Hippocampal formation (tissue), 2 donors: ENCODE results near the gene SERPINF2.
A peak's percentile ranks its signal among the peaks of the same experiment; 100 is the strongest.
"Not testable (repeated sequence)": the region's sequence is repeated elsewhere in the genome, so short reads cannot be mapped to it uniquely, and the experiment has no call there.

Source experiments
- DNase-seq, 2 donors: peaks; one replicate each; lab custom pipeline; 2025; lab: John Stamatoyannopoulos, UW

The SERPINF2 gene

DNA sequence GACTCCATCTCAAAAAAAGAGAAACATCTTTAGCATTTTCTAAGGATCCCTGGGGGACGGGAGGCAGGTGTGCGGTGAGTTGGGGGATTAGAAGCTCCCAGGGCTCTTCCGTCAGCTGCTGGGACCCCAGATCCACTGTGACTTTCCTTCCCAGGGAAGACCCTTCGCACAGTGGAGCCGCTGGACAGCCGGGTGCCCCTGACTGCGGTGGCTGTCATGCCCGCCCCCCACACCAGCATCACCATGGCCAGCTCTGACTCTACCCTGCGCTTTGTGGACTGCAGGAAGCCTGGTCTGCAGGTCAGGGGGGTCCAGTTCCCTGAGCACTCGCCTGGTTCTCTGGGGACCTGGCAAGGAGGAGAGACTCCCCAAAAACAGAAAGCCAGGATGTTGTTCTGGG lies 7.3 kb upstream of the SERPINF2 start:
- DNase-seq: no peak

DNA sequence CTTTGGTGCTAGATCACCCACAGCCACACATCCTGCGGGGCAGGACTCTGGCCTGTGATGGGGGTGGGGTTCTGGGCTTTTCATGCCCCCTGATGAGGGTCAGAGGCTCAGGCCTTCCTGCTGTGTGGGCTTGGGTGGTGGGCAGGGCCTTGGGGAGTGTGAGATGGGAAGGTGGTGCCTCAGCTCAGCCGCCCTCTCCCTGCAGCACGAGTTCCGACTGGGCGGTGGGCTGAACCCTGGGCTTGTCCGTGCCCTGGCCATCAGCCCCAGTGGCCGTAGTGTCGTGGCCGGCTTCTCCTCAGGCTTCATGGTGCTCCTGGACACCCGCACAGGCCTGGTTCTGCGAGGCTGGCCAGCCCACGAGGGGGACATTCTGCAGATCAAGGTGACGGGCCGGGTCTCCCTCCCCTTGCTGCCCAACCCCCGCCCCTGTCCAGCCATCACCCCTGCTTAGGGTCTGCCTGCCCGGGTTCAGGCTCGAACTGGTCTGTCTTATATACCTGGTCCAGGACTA lies 6.8 kb upstream of the SERPINF2 start:
- no peak for DNase-seq

DNA sequence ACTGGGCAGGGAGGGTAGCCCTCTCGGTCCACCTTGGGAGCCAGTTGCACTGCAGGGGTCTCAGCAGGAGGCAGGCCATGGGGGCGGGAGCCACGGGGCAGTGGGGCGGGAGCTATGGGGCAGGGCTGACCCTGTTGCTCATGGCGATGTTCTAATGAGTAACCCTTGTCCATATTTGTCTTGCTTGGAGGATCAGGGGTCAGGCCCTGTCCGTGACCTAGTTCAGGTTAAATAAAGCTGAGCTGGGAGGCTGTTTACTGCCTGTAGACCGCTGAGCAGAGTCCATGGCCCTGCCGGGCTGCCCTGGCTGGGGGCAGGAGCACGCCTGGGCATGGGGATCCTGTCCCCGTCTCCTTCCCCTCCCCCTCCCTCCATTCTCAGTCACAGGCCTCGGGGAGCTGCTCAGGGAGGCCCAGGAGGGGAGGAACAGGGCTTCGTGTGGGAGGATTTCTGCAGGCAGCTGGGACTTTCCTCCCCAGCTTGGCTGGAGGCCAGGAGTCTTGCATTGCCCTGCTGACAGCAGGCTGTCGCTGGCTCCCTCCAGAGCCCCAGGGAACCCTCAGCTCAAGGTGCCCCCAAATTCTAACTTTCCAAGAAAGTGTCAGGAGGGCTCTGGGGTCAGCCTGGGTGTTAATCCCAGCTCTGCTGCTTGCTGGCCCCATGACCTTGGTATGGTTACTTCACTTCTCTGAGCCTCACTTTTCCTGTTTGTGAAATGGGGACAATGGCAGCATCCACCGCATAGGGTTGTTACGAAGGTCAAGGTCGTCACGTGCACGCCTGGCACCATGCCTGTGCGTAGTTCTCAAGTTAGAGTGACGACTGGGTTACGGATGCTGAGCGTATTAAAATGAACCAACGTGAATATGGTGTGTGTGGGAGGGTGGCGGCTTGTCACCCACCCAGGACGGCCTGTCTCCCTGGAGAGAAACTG lies 6.1 kb upstream of the SERPINF2 start:
- DNase-seq: no peak

DNA sequence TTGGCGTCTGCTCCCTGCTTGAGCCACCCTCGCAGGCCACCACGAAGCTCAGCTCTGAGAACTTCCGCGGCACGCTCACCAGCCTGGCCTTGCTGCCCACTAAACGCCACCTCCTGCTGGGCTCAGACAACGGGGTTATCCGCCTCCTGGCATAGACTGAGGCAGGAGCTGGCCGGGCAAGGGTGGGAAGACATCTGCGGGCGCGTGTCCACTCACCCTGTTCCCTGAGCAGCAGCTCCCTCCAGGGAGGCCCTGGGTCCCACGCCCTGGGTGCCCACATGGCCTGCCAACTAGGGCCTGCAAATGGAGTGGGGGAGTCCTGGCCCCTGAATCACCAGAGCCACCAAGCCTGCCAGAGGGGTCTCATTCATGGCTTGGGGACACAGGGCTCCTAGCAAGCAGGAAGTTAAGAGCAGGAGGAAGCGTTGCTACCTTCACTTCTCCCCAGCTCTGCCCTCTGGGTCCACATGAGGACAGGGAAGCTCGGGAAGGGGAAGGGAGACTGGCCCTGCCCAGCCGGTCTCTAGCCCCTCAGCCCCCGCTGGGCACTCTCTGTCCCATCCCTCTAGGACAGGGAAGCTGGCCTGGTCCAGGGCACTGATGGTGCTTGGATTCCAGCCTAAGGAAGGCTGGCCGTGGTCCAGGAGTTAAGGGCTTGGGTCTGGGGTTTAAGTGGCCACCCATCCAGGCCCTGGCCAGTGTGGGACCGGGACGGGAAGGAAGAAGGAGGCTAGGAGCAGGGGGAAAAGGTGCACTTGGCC lies 5.0 kb upstream of the SERPINF2 start:
- no peak for DNase-seq

DNA sequence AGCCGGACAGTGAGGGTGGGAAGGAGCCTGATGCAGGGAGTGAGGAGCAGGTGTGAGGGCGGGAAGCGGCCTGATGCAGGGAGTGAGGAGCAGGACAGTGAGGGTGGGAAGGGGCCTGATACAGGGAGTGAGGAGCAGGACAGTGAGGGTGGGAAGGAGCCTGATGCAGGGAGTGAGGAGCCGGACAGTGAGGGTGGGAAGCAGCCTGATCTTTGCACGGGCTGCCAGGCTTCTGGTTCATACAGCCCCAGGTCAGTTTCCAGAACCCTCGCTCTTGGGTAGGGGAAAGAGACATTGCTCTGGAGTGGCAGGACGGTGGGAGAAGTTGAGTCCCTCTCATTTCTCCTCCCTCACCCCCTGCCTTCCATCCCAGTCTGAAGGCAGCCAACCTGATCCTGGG lies 772 bp upstream of the SERPINF2 start:
- not testable (repeated sequence) for DNase-seq

DNA sequence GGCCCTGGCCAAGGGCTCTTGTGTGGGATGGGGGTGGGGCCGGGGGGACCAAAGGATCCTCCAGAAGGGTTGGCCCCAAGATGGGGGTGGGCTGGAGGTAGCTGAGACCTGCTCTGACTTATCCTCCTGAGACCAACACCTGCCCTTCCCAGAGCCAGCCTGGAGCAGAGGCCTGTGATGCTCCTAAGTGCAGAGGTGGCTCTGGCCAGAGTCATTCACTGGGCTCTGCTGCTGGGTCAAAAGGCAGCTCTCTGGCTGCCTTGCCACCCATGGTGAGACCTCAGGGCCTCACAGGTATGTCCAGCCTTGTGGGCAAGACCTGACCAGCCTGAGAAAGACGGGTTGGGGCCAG lies 393 bp downstream of the SERPINF2 start:
- DNase-seq: no peak

DNA sequence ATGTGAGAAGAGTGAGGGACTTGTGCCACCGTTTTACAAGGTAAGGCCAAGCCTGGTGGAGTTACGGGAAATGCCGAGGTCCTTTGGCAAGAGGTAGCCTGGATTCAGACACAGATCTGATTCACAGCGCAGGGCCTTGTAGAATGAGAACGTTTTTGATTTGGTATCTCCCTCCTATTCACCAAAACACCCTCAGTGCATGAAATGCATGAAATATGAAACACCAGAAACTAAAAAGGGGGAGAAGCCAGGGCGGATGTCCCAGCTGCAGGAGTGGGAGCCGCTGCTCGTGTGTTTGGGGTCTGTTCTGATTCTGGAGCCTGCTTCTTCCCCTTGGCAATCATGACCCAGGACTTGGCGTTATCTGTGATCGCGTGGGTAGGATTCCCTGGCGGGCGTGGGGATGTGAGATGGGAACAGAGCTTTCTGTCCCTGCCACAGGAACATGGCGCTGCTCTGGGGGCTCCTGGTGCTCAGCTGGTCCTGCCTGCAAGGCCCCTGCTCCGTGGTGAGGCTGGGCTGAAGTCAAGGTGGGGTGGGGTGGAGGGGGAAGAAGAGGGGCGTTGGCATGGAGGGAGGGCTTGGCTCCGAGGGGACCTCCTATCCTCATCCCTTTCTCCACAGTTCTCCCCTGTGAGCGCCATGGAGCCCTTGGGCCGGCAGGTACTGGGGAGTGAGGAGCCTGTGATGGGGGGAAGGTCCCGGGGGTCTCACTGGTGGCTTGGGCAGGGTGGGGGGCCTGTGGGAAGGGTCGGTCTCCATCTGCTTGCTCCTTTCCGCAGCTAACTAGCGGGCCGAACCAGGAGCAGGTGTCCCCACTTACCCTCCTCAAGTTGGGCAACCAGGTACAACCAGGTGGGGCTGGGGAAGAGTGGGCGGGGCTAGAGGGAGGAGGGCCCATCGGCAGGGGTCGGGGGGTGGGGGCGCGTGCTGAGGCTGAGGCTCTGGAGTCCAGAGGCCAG lies 2.2 kb downstream of the SERPINF2 start:
- DNase-seq: no peak

DNA sequence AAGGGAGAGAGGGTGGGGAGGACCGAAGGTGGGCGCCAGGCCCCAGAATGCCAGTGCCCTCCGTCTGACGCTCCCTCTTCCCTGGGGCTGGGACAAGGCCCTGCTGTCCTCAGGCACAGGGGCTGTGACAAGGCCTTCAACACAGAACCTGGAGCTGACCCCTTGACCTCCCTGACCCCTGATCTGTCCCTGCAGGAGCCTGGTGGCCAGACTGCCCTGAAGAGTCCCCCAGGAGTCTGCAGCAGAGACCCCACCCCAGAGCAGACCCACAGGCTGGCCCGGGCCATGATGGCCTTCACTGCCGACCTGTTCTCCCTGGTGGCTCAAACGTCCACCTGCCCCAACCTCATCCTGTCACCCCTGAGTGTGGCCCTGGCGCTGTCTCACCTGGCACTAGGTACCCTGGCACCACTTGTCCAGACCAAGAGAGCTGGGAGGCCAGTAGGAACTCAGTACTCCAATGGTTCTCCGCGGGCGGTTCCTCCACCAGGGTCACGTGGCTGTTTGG lies 2.9 kb downstream of the SERPINF2 start:
- no peak for DNase-seq

DNA sequence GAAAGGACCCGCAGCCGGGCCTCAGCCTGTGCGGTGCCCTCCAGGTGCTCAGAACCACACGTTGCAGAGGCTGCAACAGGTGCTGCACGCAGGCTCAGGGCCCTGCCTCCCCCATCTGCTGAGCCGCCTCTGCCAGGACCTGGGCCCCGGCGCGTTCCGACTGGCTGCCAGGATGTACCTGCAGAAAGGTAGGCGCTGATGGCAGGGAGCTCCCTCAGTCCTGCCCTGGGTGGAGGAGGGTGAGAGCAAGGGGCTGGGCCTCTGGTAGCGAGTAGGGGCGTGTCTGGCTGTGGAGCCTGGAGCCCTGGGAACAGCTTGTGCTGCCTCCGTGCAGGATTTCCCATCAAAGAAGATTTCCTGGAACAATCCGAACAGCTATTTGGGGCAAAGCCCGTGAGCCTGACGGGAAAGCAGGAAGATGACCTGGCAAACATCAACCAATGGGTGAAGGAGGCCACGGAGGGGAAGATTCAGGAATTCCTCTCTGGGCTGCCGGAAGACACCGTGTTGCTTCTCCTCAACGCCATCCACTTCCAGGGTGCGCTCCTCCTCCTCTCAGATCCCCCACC lies 4.4 kb downstream of the SERPINF2 start:
- no peak for DNase-seq

DNA sequence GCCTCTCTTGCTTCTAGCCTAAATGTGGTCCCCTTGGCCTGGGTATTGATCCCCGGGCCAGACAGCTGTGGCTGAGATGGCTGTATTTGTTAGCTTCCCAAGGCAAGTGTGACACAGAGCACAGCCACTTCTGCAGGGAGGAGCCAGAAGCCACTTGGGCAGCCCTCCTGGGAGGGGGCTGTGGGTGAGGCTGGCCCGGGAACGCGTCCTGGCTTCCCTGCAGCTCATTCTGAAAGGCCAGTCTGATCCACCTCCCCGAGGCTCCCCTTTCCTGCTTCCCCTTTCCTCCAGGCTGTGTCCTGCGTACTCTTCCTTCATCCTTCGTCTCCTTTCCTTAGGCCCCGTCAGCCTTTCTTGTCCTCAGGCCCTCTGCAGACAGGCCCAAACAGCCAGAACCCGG lies 8.0 kb downstream of the SERPINF2 start:
- DNase-seq: no peak

DNA sequence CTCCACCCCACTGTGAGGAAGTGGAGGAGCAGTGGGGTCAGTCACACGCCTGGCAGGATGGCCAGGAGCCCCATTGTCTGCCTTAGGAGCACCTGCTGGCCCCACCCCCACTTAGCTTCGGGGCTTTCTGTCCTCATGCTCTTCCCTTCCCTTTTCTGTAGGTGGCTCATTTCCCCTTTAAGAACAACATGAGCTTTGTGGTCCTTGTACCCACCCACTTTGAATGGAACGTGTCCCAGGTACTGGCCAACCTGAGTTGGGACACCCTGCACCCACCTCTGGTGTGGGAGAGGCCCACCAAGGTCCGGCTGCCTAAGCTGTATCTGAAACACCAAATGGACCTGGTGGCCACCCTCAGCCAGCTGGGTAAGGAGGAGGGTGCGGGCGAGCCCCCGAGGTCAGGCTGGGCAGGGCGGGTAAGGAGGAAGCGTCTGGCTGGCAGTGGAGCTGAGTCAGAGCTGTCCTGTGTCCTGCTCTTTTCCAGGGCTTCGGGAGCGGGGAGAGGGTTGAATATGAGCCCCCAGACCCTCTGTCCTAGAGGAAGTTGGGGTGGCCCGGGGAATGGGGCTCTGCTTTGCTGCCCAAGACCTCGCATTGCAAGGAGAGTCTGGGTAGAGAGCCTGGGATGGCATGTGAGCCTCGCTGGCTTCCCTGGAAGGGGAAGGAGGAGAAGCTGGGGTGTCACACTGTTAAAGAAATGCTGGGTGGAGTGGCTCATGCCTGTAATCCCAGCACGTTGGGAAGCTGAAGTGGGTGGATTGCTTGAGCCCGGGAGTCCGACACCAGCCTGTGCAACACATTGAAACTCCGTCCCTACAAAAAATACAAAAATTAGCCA lies 10.0 kb downstream of the SERPINF2 start:
- DNase-seq: no peak

DNA sequence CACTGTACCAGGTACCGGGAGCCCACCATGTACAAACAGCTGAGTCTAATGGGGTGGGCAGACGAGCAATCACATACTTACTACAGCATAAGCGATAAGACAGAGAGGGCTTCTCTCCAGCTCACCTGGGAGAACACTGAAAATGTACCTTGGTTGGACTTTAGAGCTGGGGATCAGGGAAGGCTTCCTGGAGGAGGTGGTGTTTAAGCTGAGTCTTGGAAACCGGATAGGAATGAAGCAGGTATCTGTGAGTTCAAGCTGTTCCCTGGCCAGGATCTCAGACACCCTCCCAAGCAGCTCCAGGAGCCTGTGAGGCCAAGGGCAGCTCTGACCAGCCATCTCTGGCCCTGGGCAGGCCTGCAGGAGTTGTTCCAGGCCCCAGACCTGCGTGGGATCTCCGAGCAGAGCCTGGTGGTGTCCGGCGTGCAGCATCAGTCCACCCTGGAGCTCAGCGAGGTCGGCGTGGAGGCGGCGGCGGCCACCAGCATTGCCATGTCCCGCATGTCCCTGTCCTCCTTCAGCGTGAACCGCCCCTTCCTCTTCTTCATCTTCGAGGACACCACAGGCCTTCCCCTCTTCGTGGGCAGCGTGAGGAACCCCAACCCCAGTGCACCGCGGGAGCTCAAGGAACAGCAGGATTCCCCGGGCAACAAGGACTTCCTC lies 11.2 kb downstream of the SERPINF2 start:
- no peak for DNase-seq

DNA sequence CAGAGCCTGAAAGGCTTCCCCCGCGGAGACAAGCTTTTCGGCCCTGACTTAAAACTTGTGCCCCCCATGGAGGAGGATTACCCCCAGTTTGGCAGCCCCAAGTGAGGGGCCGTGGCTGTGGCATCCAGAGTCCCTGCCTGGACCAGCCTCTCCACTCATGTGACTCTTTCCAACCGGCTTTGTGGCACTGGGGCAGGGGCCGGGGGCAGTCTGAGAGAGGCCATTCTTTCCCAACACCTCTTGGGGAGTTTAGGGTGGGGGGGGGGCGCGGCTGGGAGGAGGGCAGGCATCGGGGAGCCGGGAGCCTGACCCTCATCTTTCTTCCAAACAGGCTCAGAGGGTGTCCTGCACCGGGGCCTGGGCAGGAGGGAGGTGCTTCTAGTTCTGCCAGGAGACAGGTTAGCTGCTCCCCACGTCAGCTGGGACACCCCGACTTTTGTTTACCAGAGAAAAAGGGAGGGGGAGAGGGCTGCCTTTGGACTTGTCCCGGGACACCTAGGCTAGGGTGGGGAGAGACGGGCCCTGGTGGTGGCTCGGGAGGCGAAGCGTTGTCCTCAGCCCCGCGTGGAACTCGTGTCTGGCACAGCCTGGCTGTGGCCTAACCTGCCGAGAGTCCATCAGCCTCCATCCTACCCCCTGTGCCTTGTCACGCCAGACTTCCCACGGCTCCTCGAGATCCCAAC lies 11.9 kb downstream of the SERPINF2 start:
- DNase-seq: no peak

DNA sequence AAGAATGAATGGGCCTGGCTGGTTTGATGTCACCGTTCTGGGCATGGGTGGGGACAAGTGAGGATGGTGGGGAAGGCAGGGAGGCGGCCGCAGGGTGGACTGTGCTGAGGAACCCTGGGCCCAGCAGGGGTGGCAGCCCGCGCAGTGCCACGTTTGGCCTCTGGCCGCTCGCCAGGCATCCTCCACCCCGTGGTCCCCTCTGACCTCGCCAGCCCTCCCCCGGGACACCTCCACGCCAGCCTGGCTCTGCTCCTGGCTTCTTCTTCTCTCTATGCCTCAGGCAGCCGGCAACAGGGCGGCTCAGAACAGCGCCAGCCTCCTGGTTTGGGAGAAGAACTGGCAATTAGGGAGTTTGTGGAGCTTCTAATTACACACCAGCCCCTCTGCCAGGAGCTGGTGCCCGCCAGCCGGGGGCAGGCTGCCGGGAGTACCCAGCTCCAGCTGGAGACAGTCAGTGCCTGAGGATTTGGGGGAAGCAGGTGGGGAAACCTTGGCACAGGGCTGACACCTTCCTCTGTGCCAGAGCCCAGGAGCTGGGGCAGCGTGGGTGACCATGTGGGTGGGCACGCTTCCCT lies 12.7 kb downstream of the SERPINF2 start:
- peak in 1 of 2 donors; percentile 33 for DNase-seq

DNA sequence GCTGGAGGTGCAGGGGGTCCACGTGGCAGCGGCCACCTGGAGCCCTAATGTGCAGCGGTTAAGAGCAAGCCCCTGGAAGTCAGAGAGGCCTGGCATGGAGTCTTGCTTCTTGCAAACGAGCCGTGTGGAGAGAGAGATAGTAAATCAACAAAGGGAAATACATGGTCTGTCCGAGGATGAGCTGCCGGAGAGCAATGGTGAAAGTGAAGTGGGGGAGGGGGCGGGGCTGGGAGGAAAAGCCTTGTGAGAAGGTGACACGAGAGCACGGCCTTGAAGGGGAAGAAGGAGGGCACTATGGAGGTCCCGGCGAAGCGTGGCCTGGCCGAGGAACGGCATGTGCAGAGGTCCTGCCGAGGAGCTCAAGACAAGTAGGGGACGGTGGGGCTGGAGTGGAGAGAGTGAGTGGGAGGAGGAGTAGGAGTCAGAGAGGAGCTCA lies 13.2 kb downstream of the SERPINF2 start:
- DNase-seq: no peak

DNA sequence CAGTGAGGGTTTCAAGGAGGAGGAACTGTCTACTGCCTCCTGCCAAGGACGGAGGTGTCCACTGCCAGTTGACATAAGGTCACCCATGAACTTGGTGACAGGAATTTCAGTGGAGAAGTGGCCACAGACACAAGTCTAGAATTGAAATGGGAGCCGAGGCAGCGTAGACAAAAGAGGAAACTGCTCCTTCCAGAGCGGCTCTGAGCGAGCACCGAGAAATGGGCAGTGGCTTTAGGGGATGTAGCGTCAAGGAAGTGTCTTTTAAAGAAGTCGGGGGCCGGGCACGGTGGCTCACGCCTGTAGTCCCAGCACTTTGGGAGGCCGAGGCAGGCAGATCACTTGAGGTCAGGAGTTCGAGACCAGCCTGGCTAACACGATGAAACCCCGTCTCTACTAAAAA lies 16.1 kb downstream of the SERPINF2 start:
- no peak for DNase-seq

DNA sequence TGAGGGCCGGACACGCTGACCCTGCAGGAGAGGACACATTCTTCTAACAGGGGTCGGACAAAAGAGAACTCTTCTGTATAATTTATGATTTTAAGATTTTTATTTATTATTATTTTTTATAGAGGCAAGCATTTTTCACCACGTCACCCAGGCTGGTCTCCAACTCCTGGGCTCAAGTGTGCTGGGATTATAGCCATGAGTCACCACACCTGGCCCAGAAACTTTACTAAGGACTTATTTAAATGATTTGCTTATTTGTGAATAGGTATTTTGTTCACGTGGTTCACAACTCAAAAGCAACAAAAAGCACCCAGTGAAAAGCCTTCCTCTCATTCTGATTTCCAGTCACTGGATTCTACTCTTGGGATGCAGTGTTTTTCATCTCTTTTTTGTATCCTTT lies 16.9 kb downstream of the SERPINF2 start:
- no peak for DNase-seq

DNA sequence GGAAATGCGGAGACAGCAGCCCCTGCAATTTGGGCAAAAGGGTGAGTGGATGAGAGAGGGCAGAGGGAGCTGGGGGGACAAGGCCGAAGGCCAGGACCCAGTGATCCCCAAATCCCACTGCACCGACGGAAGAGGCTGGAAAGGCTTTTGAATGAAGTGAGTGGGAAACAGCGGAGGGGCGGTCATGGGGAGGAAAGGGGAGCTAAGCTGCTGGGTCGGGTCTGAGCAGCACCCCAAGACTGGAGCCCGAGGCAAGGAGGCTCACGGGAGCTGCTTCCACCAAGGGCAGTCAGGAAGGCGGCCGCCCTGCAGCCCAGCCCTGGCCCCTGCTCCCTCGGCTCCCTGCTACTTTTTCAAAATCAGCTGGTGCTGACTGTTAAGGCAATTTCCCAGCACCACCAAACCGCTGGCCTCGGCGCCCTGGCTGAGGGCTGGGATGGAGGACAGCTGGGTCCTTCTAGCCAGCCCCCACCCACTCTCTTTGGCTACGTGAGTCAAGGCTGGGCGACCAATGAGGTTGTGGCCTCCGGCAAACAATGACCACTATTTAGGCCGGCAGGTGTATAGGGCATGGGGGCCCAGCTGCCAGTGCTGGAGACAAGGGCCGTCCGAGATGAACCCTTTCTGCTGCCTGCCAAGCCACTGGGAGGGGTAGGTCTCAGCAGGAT lies 19.7 kb downstream of the SERPINF2 start:
- no peak for DNase-seq
